ENCODE data around the gene CDK16. TPM values are rescaled to one million over a fixed set of nuclear protein-coding genes. Genes with fewer than 3 reads are reported as not detected.

The CDK16 gene
- total and polyA plus RNA-seq, 5 experiments from 2014 or later: 3.1 to 49.0 (median 13.6) TPM

DNA sequence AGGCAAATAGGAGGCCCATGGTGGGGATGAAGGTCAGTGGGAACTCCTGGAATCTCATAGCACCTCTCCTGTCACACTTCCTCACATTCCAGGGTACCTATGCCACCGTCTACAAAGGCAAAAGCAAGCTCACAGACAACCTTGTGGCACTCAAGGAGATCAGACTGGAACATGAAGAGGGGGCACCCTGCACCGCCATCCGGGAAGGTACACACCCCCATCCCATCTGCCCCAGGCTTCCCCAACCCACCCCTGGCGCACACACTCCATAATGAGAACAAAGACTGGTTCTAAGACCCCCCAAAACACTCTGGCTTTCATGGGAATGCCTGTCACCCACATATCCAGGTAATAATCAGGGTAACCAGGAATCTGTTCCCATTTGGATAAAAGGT, 6.4 kb downstream of the CDK16 start:
- Mint-ChIP-seq H3K27ac (peak overlapping the region in 1 of 10 donors; percentile 44), H3K4me3 (no peak overlapping the region), H3K27me3 (no peaks in the 10 kb centered on the region), H3K4me1 (peaks cover 15 to 24% (median 22%) of the 10 kb centered on the region in 4 donors), H3K36me3 (peaks cover 0 to 55% (median 6%) of the 10 kb centered on the region in 3 donors), H3K9me3 (no peaks in the 10 kb centered on the region)
- ATAC-seq (no peak), DNase-seq (no peak)
- POLR2A ChIA-PET: interaction anchor here (1.8 kb wide), 1 partner anchor 8 kb away, joined by 8 read pairs; the partner anchor contains the start of gene USP11

DNA sequence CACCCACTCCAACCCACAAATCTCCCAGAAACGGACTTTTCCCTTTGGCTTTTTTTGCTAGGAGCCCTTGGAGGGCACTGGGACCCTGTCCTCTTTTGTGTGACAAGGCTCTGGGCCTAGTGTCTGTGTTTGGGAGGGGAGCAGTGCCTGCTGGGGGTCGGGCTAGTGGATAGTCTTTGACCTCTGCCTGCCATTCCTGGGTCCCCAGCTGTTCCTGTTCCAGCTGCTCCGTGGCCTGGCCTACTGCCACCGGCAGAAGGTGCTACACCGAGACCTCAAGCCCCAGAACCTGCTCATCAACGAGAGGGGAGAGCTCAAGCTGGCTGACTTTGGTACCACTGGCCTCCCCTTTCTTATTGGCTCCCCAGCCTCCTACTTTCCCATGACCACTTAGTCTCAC, 7.6 kb downstream of the CDK16 start:
- Mint-ChIP-seq H3K36me3 (peaks cover 0 to 55% (median 11%) of the 10 kb centered on the region in 3 donors), H3K27ac (no peak overlapping the region)

DNA sequence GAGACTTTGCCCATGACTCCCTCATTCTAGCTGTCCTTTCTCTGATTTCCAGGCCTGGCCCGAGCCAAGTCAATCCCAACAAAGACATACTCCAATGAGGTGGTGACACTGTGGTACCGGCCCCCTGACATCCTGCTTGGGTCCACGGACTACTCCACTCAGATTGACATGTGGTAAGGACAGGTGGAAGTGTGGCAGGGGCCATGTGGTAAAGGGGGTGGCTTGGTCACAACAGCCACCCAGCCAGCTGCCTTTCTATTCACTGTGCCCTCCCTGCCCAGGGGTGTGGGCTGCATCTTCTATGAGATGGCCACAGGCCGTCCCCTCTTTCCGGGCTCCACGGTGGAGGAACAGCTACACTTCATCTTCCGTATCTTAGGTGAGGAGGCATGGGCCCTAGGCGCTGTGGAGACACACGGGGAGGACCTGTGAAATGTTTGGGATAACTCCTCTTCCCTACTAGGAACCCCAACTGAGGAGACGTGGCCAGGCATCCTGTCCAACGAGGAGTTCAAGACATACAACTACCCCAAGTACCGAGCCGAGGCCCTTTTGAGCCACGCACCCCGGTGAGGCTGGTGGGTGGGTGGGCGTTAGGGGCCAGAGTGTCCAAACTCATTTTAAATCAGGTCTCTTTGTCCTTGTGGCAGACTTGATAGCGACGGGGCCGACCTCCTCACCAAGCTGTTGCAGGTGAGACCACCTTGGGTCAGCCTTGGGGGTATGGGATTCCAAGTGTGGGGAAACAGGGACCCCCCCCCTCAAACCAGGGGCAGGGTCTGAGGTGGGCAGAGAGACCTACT, 8.3 kb downstream of the CDK16 start:
- Mint-ChIP-seq H3K27me3 (no peaks in the 10 kb centered on the region), H3K27ac (no peak overlapping the region), H3K36me3 (peaks cover 0 to 55% (median 11%) of the 10 kb centered on the region in 3 donors), H3K9me3 (no peaks in the 10 kb centered on the region), H3K4me1 (peaks cover 6 to 10% (median 7%) of the 10 kb centered on the region in 4 donors), H3K4me3 (no peak overlapping the region)
- POLR2A ChIA-PET: no interaction called here
- DNase-seq (no peak), ATAC-seq (no peak)

More for the DNA sequence above, 7.6 kb downstream of the CDK16 start:
- POLR2A ChIA-PET: no interaction called here
- ATAC-seq (no peak), DNase-seq (no peak)
- peaks cover 6 to 13% (median 11%) of the 10 kb centered on the region in 4 donors for H3K4me1 Mint-ChIP-seq
- H3K4me3 Mint-ChIP-seq: no peak overlapping the region
- H3K27me3 Mint-ChIP-seq: no peaks in the 10 kb centered on the region
- H3K9me3 Mint-ChIP-seq: no peaks in the 10 kb centered on the region

DNA sequence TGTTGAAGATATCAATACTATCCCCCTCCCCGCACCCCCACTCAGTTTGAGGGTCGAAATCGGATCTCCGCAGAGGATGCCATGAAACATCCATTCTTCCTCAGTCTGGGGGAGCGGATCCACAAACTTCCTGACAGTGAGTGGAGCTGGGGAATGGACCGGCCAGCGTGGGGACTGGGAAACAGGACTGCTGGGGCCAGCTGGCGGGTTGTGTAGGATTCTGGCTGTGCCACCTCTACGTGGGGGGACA, 8.8 kb downstream of the CDK16 start:
- no peak for DNase-seq
- peaks cover 1 to 4% (median 3%) of the 10 kb centered on the region in 4 donors for H3K4me1 Mint-ChIP-seq
- ATAC-seq: no peak
- H3K27ac Mint-ChIP-seq: peak overlapping the region in 1 of 10 donors; percentile 39
- no peaks in the 10 kb centered on the region for H3K27me3 Mint-ChIP-seq
- POLR2A ChIA-PET: no interaction called here
- H3K4me3 Mint-ChIP-seq: no peak overlapping the region
- peaks cover 0 to 51% (median 11%) of the 10 kb centered on the region in 3 donors for H3K36me3 Mint-ChIP-seq
- no peaks in the 10 kb centered on the region for H3K9me3 Mint-ChIP-seq

DNA sequence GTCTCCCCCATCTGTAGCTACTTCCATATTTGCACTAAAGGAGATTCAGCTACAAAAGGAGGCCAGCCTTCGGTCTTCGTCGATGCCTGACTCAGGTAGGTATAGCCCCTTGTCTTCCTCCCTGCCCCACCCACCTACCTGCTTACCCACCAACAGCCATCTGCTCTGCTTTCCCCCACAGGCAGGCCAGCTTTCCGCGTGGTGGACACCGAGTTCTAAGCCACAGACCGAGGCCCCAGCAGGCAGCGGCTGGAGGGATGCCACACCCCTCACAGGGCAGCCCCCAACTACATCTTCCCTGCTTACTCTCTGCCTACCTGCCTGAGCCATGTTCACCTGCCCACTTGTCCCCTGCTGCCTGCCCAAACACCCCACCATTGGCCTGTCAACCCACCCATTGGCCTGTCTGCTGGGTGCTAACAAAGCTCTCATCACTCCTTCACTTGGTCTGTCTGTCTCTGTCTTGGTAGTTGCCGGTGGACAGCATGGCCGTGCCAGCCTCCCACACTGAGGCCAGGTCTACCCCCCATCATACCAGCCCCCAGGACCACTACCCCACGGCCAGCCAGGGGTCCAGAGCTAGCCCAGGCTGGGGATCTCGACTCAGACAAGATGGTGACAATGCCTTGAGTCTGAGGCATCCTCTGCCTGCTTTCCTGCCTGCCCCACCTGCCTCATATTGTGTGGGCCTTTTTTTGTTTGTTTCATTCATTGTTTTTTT, 10.2 kb downstream of the CDK16 start:
- Mint-ChIP-seq H3K27ac (no peak overlapping the region), H3K4me3 (no peak overlapping the region), H3K36me3 (peaks cover 0 to 45% (median 11%) of the 10 kb centered on the region in 3 donors), H3K9me3 (no peaks in the 10 kb centered on the region), H3K27me3 (peaks cover 0 to 3% (median 0%) of the 10 kb centered on the region in 5 donors), H3K4me1 (peaks cover 0 to 7% (median 4%) of the 10 kb centered on the region in 4 donors)
- POLR2A ChIA-PET: interaction anchor here (0.5 to 1.9 kb wide), 4 partner anchors 10 to 351 kb away, joined by 3 to 6 read pairs (median 4); partner anchors contain the start of gene CDK16
- no peak for DNase-seq
- no peak for ATAC-seq

DNA sequence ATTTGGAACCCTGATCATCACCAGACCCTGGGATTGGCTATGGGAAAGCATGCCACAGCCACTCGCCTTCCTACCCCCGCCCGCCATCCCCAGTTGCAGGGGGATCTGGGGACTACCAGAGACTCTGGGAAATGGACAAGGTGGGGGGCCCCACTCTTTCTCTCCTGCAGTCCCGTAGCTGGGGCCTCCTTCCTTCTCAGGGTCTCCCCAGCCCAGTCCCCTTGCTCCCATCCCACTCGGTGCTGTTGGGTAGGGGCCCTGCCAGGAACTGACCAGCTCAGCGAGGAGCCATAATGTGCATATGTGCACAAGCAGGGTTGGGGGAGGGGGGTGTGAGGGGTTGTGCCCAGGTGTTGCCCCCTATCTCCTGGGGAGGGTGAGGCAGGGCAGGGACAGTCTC, 10.9 kb downstream of the CDK16 start:
- Mint-ChIP-seq H3K27ac (no peak overlapping the region), H3K9me3 (no peaks in the 10 kb centered on the region), H3K4me1 (peaks cover 0 to 9% (median 4%) of the 10 kb centered on the region in 4 donors), H3K27me3 (peaks cover 0 to 3% (median 0%) of the 10 kb centered on the region in 5 donors), H3K4me3 (no peak overlapping the region), H3K36me3 (peaks cover 0 to 40% (median 11%) of the 10 kb centered on the region in 3 donors)
- ATAC-seq (no peak), DNase-seq (no peak)
- POLR2A ChIA-PET: interaction anchor here (0.5 to 1.9 kb wide), 4 partner anchors 10 to 350 kb away, joined by 3 to 6 read pairs (median 4); no protein-coding TSS in a partner anchor

DNA sequence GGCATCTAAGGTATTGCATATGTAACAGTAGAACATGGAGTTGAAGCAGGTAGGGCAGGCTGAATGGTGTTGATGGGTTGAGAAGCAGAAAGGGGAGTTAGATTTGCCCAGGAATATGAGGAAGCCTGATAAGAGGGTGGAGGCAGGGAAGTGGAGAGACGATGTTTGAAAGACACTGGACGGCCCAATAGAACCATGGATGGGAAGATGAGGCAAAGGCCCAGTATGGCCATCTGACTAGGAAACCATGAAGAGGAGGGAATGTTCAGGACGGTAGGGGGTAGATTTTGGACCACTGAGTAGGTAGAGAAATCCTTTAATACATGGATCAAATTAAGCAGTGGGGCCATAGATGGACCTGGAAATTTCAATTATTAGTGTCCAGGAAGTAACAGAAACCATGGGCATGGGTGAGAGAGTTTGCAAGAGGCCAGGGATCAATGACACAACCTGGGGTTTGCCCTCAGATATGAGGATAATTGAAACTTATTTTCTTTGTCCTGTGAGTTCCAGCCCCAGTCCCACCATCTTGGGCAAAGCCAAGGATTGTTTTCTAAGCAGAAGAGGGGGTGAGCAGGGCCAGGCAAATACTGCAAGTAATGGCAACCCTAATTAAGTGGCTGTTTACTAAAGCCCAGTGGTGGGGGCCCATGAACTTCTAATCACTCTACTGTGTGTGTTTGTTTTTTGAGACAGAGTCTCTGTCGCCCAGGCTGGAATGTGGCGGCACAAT, 11.8 kb downstream of the CDK16 start:
- POLR2A ChIA-PET: interaction anchor here (0.6 to 3.7 kb wide), 2 partner anchors 11 kb away, joined by 5 to 88 read pairs; partner anchors contain the start of gene CDK16
- H3K4me1 Mint-ChIP-seq: peaks cover 4 to 16% (median 5%) of the 10 kb centered on the region in 4 donors
- H3K4me3 Mint-ChIP-seq: peak overlapping the region in 1 of 10 donors; percentile 21
- peaks cover 0 to 3% (median 0%) of the 10 kb centered on the region in 5 donors for H3K27me3 Mint-ChIP-seq
- H3K36me3 Mint-ChIP-seq: peaks cover 0 to 34% (median 11%) of the 10 kb centered on the region in 3 donors
- no peaks in the 10 kb centered on the region for H3K9me3 Mint-ChIP-seq
- DNase-seq: no peak
- peak overlapping the region in 8 of 10 donors; percentile 3 to 87 (median 36) for H3K27ac Mint-ChIP-seq
- ATAC-seq: no peak

GRCh38 chrX:47231167-47231566, 12.7 kb downstream of the CDK16 start:
- Mint-ChIP-seq H3K4me3 (peak overlapping the region in 2 of 10 donors; percentile 14 to 66), H3K4me1 (peaks cover 11 to 25% (median 13%) of the 10 kb centered on the region in 4 donors), H3K9me3 (no peaks in the 10 kb centered on the region), H3K27ac (peak overlapping the region in 7 of 10 donors; percentile 22 to 99 (median 68)), H3K36me3 (peaks cover 0 to 31% (median 10%) of the 10 kb centered on the region in 3 donors), H3K27me3 (peaks cover 0 to 3% (median 0%) of the 10 kb centered on the region in 5 donors)
- DNase-seq: no peak
- POLR2A ChIA-PET: interaction anchor here (2.6 to 3.7 kb wide), 3 partner anchors 12 to 87 kb away, joined by 19 to 88 read pairs (median 24); partner anchors contain the start of genes CDK16, NDUFB11 and RBM10
- no peak for ATAC-seq

DNA sequence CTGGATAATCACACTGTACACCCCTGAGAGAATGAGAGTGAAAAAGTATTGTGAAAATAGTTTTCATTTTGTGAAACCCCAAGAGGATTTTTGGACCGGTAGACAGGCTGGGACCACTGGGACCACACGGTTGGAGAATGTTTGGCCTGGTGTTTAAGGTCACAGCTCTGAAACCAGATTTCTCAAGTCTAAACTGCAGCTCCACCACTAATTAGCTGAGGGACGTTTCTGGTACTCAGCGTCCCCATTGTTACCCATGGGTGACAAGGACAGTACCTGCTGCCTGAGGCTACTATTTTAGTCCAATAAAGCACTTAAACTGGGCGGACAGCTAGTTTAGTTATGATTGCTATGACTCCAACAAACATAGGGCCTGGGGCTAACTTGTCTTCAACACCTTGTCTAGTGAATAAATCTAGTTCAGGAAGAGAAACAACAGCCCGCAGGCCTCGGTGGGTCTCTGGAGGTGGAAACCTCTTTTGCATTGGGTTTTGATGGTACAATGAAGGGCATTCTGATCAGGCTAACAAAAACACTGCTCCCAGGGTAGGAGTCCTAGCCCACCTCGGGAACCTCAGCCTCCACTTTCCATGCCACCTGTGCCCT, 13.8 kb downstream of the CDK16 start:
- Mint-ChIP-seq H3K27me3 (peaks cover 0 to 3% (median 0%) of the 10 kb centered on the region in 5 donors), H3K4me1 (peaks cover 11 to 36% (median 22%) of the 10 kb centered on the region in 4 donors), H3K36me3 (peaks cover 0 to 21% (median 6%) of the 10 kb centered on the region in 3 donors), H3K9me3 (no peaks in the 10 kb centered on the region), H3K4me3 (peak overlapping the region; percentile 89 to 98 (median 96)), H3K27ac (peak overlapping the region; percentile 97 to 100 (median 99))
- no peak for DNase-seq
- no peak for ATAC-seq
- POLR2A ChIA-PET: interaction anchor here (0.7 to 3.7 kb wide), 11 partner anchors 13 to 329 kb away, joined by 3 to 88 read pairs (median 9); partner anchors contain the start of genes ARAF, CDK16, NDUFB11 and RBM10

GRCh38 chrX:47232803-47233332, 14.4 kb downstream of the CDK16 start, which contains the start of gene USP11:
Gene USP11 (plus strand): TSS chrX:47233009. CDS start chrX:47233044, 35 bp downstream.
- POLR2A ChIA-PET: interaction anchor here (0.7 to 3.7 kb wide), 22 partner anchors 9 to 788 kb away, joined by 3 to 88 read pairs (median 4); partner anchors contain the start of genes ARAF, CDK16, ELK1 and NDUFB11
- no peaks in the 10 kb centered on the region for H3K9me3 Mint-ChIP-seq
- peaks cover 0 to 3% (median 0%) of the 10 kb centered on the region in 5 donors for H3K27me3 Mint-ChIP-seq
- peaks cover 0 to 19% (median 6%) of the 10 kb centered on the region in 3 donors for H3K36me3 Mint-ChIP-seq
- H3K4me3 Mint-ChIP-seq: peak within 1 kb of the TSS; percentile 89 to 98 (median 96)
- peak; percentile 46 to 50 for ATAC-seq
- H3K4me1 Mint-ChIP-seq: peaks cover 11 to 40% (median 25%) of the 10 kb centered on the region in 4 donors
- peak; percentile 48 to 90 (median 70) for DNase-seq
- H3K27ac Mint-ChIP-seq: peak within 1 kb of the TSS; percentile 97 to 100 (median 99)
